Activated CD4-positive, alpha-beta T cell treated with anti-CD3 and anti-CD28 coated beads, Interleukin-2, amount 50 U/mL, for 24 hours (primary cell): ENCODE measurements around the gene VAMP5.
"Not testable (repeated sequence)": the region's sequence is repeated elsewhere in the genome, so short reads cannot be mapped to it uniquely, and the experiment has no call there.

Experiments used
- DNase-seq, 2 donors: peaks; one replicate each; pipeline ENCODE4 v3.0.0-alpha.2; 2020; ENCODE audit warnings: low read depth in 1 of 2, low spot score in 1 of 2

The VAMP5 gene

GRCh38 chr2:85550486-85550885 lies 33.7 kb upstream of the VAMP5 start:
- no peak for DNase-seq

GRCh38 chr2:85551698-85552678 lies 32.2 kb upstream of the VAMP5 start:
- peak; percentile 76 to 83 for DNase-seq

- no peak for DNase-seq
Observed at GRCh38 chr2:85553184-85553583, 31.0 kb upstream of the VAMP5 start.

- no peak for DNase-seq
Observed at GRCh38 chr2:85554980-85555612, 29.1 kb upstream of the VAMP5 start.

GRCh38 chr2:85557130-85557529 lies 27.1 kb upstream of the VAMP5 start:
- DNase-seq, result no peak

- DNase-seq, result no peak
Observed at GRCh38 chr2:85558160-85558559, 26.1 kb upstream of the VAMP5 start.

GRCh38 chr2:85560403-85560726 lies 23.9 kb upstream of the VAMP5 start:
- not testable (repeated sequence) for DNase-seq

- no peak for DNase-seq
Observed at GRCh38 chr2:85560812-85561279, 23.4 kb upstream of the VAMP5 start.

- DNase-seq, result peak; percentile 88 to 91
Observed at GRCh38 chr2:85561280-85562212, 22.7 kb upstream of the VAMP5 start, which contains the start of gene GGCX. Gene GGCX (minus strand): TSS chr2:85561493. CDS start chr2:85561428, 65 bp downstream.

- DNase-seq, result no peak
Observed at GRCh38 chr2:85564144-85564563, 20.1 kb upstream of the VAMP5 start.

- DNase-seq, result no peak
Observed at GRCh38 chr2:85566265-85566664, 18.0 kb upstream of the VAMP5 start.

- no peak for DNase-seq
Observed at GRCh38 chr2:85575739-85576138, 8.5 kb upstream of the VAMP5 start.

- DNase-seq, result no peak
Observed at GRCh38 chr2:85577063-85577385, 7.2 kb upstream of the VAMP5 start.

- peak in 1 of 2 donors; percentile 42 for DNase-seq
Observed at GRCh38 chr2:85577386-85578242, 6.6 kb upstream of the VAMP5 start, which contains the start of gene VAMP8. Gene VAMP8 (plus strand): TSS chr2:85577586. CDS start chr2:85577647, 61 bp downstream.

- no peak for DNase-seq
Observed at GRCh38 chr2:85578243-85579180, 5.7 kb upstream of the VAMP5 start.

GRCh38 chr2:85579266-85579935 lies 4.8 kb upstream of the VAMP5 start:
- no peak for DNase-seq

GRCh38 chr2:85580206-85580605 lies 4.0 kb upstream of the VAMP5 start:
- DNase-seq, result no peak

- DNase-seq, result no peak
Observed at GRCh38 chr2:85582492-85582891, 1.7 kb upstream of the VAMP5 start.
